Upper lobe of left lung (tissue), 4 donors: ENCODE measurements around the gene RNF126.
A peak's percentile ranks its signal among the peaks of the same experiment; 100 is the strongest.

Experiments used
- EP300 ChIP-seq, 4 donors: sonication (generic); formaldehyde crosslinking; IDR thresholded peaks; one replicate each; pipeline ENCODE4 v1.5.1; 2017; ENCODE audit warnings: antibody characterized with exemption in 4 of 4, control low read depth in 2 of 4
- POLR2A ChIP-seq, 4 donors: fragments of 450-650 bp; IDR thresholded peaks; one replicate each; pipeline ENCODE4 v1.5.1; 2016 to 2017; ENCODE audit warnings: antibody characterized with exemption in 4 of 4, mild to moderate bottlenecking in 2 of 4
- POLR2AphosphoS5 ChIP-seq, 2 donors: sonication (generic); formaldehyde crosslinking; IDR thresholded peaks; one replicate each; pipeline ENCODE4 v1.5.1; 2017; ENCODE audit warnings: antibody characterized with exemption in 2 of 2
- TF ChIP-seq, protein P1 (sequence below), 6 experiments: fragments of 450-650 bp in 4 of 6; fragments of 200-600 bp in 2 of 6; sonication (generic) in 2 of 6; IDR thresholded peaks; one replicate each; pipeline ENCODE4 v1.5.1; 2016 to 2019; ENCODE audit warnings: antibody characterized with exemption in 6 of 6

DNA sequence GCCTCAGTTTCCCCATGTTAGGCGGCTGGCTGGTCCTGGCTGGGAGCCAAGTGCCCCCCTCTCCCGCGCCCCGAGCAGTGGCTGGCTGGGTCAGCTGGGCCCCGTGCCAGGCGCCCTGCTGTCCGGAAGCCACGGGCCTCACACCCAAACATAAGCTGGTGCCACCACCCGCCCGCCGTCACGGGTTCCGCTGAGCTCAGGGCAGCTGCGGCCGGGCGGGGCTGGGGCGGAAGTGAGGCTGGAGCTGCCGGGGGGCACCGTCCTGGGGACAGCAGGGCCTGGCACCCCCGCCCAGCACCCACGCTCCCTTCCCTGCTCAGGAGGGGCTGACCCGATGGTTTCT lies 54.0 kb downstream of the RNF126 start:
- TF ChIP-seq, protein P1, sequence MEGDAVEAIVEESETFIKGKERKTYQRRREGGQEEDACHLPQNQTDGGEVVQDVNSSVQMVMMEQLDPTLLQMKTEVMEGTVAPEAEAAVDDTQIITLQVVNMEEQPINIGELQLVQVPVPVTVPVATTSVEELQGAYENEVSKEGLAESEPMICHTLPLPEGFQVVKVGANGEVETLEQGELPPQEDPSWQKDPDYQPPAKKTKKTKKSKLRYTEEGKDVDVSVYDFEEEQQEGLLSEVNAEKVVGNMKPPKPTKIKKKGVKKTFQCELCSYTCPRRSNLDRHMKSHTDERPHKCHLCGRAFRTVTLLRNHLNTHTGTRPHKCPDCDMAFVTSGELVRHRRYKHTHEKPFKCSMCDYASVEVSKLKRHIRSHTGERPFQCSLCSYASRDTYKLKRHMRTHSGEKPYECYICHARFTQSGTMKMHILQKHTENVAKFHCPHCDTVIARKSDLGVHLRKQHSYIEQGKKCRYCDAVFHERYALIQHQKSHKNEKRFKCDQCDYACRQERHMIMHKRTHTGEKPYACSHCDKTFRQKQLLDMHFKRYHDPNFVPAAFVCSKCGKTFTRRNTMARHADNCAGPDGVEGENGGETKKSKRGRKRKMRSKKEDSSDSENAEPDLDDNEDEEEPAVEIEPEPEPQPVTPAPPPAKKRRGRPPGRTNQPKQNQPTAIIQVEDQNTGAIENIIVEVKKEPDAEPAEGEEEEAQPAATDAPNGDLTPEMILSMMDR (IDR thresholded peaks at IDR 0.05) = no peak
- TF ChIP-seq POLR2AphosphoS5 (IDR thresholded peaks at IDR 0.05) = peak in 1 of 2 donors; percentile 78
- no peak for TF ChIP-seq POLR2A (IDR thresholded peaks at IDR 0.05)
- TF ChIP-seq EP300 (IDR thresholded peaks at IDR 0.05) = peak in 1 of 4 donors; percentile 34
